Measurements from ENCODE around the gene STARD6.
"Not testable (repeated sequence)": the region's sequence is repeated elsewhere in the genome, so short reads cannot be mapped to it uniquely, and the experiment has no call there.

- not testable (repeated sequence) for TF ChIP-seq CTCF (IDR thresholded peaks at IDR 0.05; ENCODE audit: low read length); EZH2 (IDR thresholded peaks at IDR 0.05; ENCODE audit: borderline replicate concordance, low read length)
These were observed 29.3 kb upstream of the STARD6 start for GRCh38 chr18:54386800-54387495.

All from OCI-LY1 (cell line).